Testis (tissue), 5 donors: Measurements from ENCODE around the gene DHX40. TPM values are rescaled to one million over a fixed set of nuclear protein-coding genes. Genes with fewer than 3 reads are reported as not detected.

Experiments used
- DNase-seq: peaks from one replicate; pipeline ENCODE4 v3.0.0-alpha.2; 2019
- H3K27ac ChIP-seq, 2 donors: fragments of 200-600 bp; sonication (generic); one replicate each; pipeline ENCODE4 v1.5.1; 2019
- H3K27me3 ChIP-seq: fragments of 200-600 bp; sonication (generic); one replicate; pipeline ENCODE4 v1.5.1; 2019
- H3K36me3 ChIP-seq: fragments of 200-600 bp; sonication (generic); one replicate; pipeline ENCODE4 v1.5.1; 2017; ENCODE audit warnings: low read depth; ENCODE audit errors: missing control alignments
- H3K4me1 ChIP-seq: fragments of 200-600 bp; sonication (generic); one replicate; pipeline ENCODE4 v1.5.1; 2019
- H3K4me3 ChIP-seq, 2 donors: fragments of 200-600 bp; sonication (generic); one replicate each; pipeline ENCODE4 v1.5.1; 2017 to 2019
- H3K9me3 ChIP-seq: fragments of 200-600 bp; sonication (generic); one replicate; pipeline ENCODE4 v1.5.1; 2017
- POLR2A ChIP-seq: fragments of 450-650 bp; IDR thresholded peaks from one replicate; pipeline ENCODE4 v1.6.1; 2017; ENCODE audit warnings: antibody characterized with exemption, mild to moderate bottlenecking, moderate library complexity
- WGBS, 2 donors: methylation state at CpG; one replicate each; pipeline ENCODE4 v1.1.5; 2018; 5-methylcytosine and 5-hydroxymethylcytosine counted together
- intact Hi-C: fragments of 100-400 bp; cut with DNase I; formaldehyde crosslinking; loops from one replicate; pipeline ENCODE4 v1.15.1; 2023; ENCODE audit warnings: low total_unique reads
- long read RNA-seq, 2 donors: transcript quantifications; one replicate each; lab custom pipeline, GENCODE V29; 2026
- polyA plus RNA-seq: library from polyadenylated mRNA; stranded (reverse); fragments of 350-450 nt; fragmentation: Illumina TruSeq; extraction: RNeasy Lipid Tissue Mini Kit (QIAGEN cat#74804); gene quantifications from one replicate; pipeline ENCODE4 v1.2.3, GENCODE V29; 2014; ENCODE audit warnings: low read depth, low replicate concordance; ENCODE audit not compliant: insufficient read depth
- total RNA-seq, 2 donors: library from RNA; depleted of rRNA; stranded (reverse); fragments of >200 nt; gene quantifications; one replicate each; pipeline ENCODE4 v1.2.3, GENCODE V29; 2016
- TF ChIP-seq, protein P1 (sequence below), 3 experiments: fragments of 450-650 bp in 2 of 3; fragments of 200-600 bp in 1 of 3; sonication (generic) in 1 of 3; IDR thresholded peaks; one replicate each; pipeline ENCODE4 v1.5.1; 2016 to 2019; ENCODE audit warnings: antibody characterized with exemption in 3 of 3, mild to moderate bottlenecking in 2 of 3, moderate library complexity in 1 of 3

Gene DHX40, protein sequence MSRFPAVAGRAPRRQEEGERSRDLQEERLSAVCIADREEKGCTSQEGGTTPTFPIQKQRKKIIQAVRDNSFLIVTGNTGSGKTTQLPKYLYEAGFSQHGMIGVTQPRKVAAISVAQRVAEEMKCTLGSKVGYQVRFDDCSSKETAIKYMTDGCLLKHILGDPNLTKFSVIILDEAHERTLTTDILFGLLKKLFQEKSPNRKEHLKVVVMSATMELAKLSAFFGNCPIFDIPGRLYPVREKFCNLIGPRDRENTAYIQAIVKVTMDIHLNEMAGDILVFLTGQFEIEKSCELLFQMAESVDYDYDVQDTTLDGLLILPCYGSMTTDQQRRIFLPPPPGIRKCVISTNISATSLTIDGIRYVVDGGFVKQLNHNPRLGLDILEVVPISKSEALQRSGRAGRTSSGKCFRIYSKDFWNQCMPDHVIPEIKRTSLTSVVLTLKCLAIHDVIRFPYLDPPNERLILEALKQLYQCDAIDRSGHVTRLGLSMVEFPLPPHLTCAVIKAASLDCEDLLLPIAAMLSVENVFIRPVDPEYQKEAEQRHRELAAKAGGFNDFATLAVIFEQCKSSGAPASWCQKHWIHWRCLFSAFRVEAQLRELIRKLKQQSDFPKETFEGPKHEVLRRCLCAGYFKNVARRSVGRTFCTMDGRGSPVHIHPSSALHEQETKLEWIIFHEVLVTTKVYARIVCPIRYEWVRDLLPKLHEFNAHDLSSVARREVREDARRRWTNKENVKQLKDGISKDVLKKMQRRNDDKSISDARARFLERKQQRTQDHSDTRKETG
- 10 to 100 TPM; 60.8 to 71.9 TPM for total RNA-seq
- polyA plus RNA-seq = 53.2 TPM
- long read RNA-seq, donor 1, transcript DHX40-201 (18 exons, 3,660 nt) = major isoform, 15 of 22 reads
- long read RNA-seq, donor 1, partial matches to known transcripts = 6 of 22 reads
- long read RNA-seq, donor 1, other reads (novel, unspliced or antisense) = 0 of 22 reads
- long read RNA-seq, donor 2, transcript DHX40-201 (18 exons, 3,660 nt) = major isoform, 8 of 22 reads
- long read RNA-seq, donor 2, partial matches to known transcripts = 13 of 22 reads
- long read RNA-seq, donor 2, other reads (novel, unspliced or antisense) = 0 of 22 reads

DNA sequence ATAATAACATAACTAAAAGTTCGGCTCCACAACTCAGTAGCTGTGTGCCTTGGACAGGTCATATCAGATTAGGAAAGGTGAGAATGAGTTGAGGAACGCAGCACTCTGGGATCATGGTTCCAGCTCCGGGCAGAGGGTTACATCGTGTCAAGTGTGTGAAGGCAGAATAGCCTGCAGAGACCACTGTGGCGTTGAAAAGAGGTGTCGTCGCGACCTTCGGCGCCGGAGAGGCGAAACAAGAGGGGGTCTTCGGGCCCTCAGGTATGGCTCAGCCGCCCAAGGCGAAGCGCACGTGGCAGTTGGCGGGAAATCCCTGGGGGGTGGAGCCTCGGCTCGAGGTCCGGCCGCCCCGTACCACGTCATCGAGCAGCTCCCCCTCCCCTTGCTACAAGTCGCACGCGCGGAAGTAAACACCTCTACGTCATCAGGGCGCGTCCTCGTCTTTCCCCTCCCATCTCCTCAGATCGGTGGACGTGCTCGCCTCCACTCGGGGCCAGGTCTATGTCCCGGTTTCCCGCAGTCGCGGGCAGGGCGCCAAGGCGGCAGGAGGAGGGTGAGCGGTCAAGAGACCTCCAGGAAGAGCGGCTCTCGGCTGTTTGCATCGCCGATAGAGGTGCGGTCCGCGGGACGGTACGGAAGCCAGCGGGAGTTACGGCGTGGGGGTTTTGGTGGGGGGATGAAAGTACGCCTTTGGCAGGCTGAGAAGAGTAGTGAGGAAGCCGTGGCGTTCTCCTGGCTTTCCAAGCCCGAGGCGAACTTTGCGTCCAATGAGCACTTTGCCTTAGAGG, at the start of gene DHX40:
Gene DHX40 (plus strand): TSS at position 440 of the 788 bp plus-strand sequence. CDS start 62 bp downstream, at position 502.
- Histone ChIP-seq H3K4me3 (peak within 1 kb of the TSS; percentile 92 to 95), H3K27ac (peak within 1 kb of the TSS; percentile 71 to 92), H3K36me3 (no peaks in the 10 kb centered on the region), H3K27me3 (no peaks in the 10 kb centered on the region), H3K9me3 (no peaks in the 10 kb centered on the region), H3K4me1 (no peaks in the 10 kb centered on the region)
- WGBS, 2 donors = 6 to 13% methylated on average over 22 to 62 of the region's 62 CpGs
- peak; percentile 98 for DNase-seq
- intact Hi-C loops = no loop called here
- no peak for TF ChIP-seq POLR2A
- TF ChIP-seq, protein P1, sequence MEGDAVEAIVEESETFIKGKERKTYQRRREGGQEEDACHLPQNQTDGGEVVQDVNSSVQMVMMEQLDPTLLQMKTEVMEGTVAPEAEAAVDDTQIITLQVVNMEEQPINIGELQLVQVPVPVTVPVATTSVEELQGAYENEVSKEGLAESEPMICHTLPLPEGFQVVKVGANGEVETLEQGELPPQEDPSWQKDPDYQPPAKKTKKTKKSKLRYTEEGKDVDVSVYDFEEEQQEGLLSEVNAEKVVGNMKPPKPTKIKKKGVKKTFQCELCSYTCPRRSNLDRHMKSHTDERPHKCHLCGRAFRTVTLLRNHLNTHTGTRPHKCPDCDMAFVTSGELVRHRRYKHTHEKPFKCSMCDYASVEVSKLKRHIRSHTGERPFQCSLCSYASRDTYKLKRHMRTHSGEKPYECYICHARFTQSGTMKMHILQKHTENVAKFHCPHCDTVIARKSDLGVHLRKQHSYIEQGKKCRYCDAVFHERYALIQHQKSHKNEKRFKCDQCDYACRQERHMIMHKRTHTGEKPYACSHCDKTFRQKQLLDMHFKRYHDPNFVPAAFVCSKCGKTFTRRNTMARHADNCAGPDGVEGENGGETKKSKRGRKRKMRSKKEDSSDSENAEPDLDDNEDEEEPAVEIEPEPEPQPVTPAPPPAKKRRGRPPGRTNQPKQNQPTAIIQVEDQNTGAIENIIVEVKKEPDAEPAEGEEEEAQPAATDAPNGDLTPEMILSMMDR (IDR thresholded peaks at IDR 0.05) = no peak

DNA sequence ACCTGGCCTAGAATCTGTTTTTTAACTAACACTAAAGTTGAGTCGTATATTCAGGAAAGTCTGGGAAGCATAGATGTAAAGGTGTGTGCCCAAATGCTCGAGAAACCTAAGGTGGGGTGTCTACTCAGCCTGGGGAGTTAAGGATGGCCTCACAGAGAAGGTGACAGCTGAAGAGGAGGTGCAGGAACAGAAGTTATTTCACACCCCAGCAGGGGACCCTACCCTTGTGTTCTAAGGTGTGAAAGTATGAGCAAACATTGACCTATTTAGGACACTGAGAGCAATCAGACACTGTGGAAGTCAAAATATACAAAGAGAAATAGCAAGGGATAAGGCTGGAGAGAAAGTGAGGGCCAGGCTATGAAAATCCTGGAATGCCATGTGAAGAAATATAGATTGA, 49.0 kb upstream of the DHX40 start:
- Histone ChIP-seq H3K27ac (peak overlapping the region in 1 of 2 donors; percentile 24), H3K36me3 (no peaks in the 10 kb centered on the region), H3K9me3 (no peaks in the 10 kb centered on the region), H3K4me1 (peaks cover 28% of the 10 kb centered on the region), H3K4me3 (no peak overlapping the region), H3K27me3 (no peaks in the 10 kb centered on the region)
- no peak for TF ChIP-seq POLR2A
- TF ChIP-seq, protein P1 (IDR thresholded peaks at IDR 0.05) = no peak
- 89 to 93% methylated on average over 2 of the region's 2 CpGs for WGBS, 2 donors
- intact Hi-C loops = no loop called here
- no peak for DNase-seq

DNA sequence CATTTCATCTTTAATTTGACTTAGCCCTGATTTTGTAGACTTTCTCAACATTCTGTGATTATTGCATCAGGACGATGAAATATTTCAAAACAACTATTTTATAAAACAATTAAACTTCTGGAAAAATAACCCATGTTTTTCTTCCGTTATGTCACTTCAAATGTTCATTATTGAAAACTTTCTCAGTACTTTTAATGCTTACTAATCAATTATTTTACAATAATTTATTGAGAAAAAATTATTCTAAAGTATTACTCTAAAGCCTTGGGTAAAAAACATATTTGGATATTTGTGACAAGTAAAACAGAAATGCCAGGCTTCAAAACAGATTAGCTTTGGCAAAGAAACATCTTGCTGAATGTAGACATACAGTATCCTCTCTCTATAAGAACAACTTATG, 46.3 kb upstream of the DHX40 start:
- H3K4me3 ChIP-seq = no peak overlapping the region
- no peaks in the 10 kb centered on the region for H3K9me3 ChIP-seq
- TF ChIP-seq POLR2A = no peak
- TF ChIP-seq, protein P1 (IDR thresholded peaks at IDR 0.05) = no peak
- no peak for DNase-seq
- WGBS, 2 donors = 94 to 96% methylated on average over 2 of the region's 2 CpGs
- H3K27ac ChIP-seq = no peak overlapping the region
- peaks cover 18% of the 10 kb centered on the region for H3K4me1 ChIP-seq
- no peaks in the 10 kb centered on the region for H3K27me3 ChIP-seq
- H3K36me3 ChIP-seq = no peaks in the 10 kb centered on the region
- intact Hi-C loops = no loop called here

- peaks cover 8% of the 10 kb centered on the region for H3K4me1 ChIP-seq
- no peaks in the 10 kb centered on the region for H3K36me3 ChIP-seq
- no peak overlapping the region for H3K4me3 ChIP-seq
- H3K9me3 ChIP-seq = no peaks in the 10 kb centered on the region
- TF ChIP-seq, protein P1 (IDR thresholded peaks at IDR 0.05) = no peak
- no peak for TF ChIP-seq POLR2A
- no peaks in the 10 kb centered on the region for H3K27me3 ChIP-seq
- intact Hi-C loops = no loop called here
- DNase-seq = no peak
- WGBS, 2 donors = 78 to 86% methylated on average over 5 of the region's 5 CpGs
- H3K27ac ChIP-seq = no peak overlapping the region
Observed at GRCh38 chr17:59520251-59520650, 45.2 kb upstream of the DHX40 start.
